Ramos (cell line): ENCODE data around the gene C9orf78.

Experiments
- in situ Hi-C: fragments of 300-500 bp; cut with MboI; formaldehyde crosslinking; loops from one replicate; pipeline ENCODE4 v1.14.3; 2022; ENCODE audit warnings: low sequenced_read_pairs; ENCODE audit not compliant: unreplicated experiment

The C9orf78 gene

GRCh38 chr9:129783516-129784361 is 51.3 kb downstream of the C9orf78 start:
- in situ Hi-C loops, result loop anchor here (5.0 to 25.0 kb wide), 3 partner anchors 46 to 646 kb away; no protein-coding TSS in a partner anchor

- in situ Hi-C loops, result loop anchor here (5.0 to 25.0 kb wide), 3 partner anchors 45 to 645 kb away; no protein-coding TSS in a partner anchor
Measured at GRCh38 chr9:129781981-129782380, 53.1 kb downstream of the C9orf78 start.

GRCh38 chr9:129781131-129781530 is 53.9 kb downstream of the C9orf78 start:
- in situ Hi-C loops, result loop anchor here (5.0 to 25.0 kb wide), 3 partner anchors 44 to 644 kb away; no protein-coding TSS in a partner anchor

GRCh38 chr9:129779560-129780190 is 55.4 kb downstream of the C9orf78 start:
- in situ Hi-C loops, result loop anchor here (5.0 to 25.0 kb wide), 3 partner anchors 42 to 642 kb away; no protein-coding TSS in a partner anchor

GRCh38 chr9:129778469-129778868 is 56.6 kb downstream of the C9orf78 start:
- in situ Hi-C loops, result loop anchor here (25.0 kb wide), 1 partner anchor 641 kb away; no protein-coding TSS in a partner anchor

- in situ Hi-C loops, result loop anchor here (25.0 kb wide), 1 partner anchor 640 kb away; no protein-coding TSS in a partner anchor
Measured at GRCh38 chr9:129777769-129778130, 57.3 kb downstream of the C9orf78 start.
